Measurements from ENCODE around the gene ACTL7A.

ACTL7A gene

DNA sequence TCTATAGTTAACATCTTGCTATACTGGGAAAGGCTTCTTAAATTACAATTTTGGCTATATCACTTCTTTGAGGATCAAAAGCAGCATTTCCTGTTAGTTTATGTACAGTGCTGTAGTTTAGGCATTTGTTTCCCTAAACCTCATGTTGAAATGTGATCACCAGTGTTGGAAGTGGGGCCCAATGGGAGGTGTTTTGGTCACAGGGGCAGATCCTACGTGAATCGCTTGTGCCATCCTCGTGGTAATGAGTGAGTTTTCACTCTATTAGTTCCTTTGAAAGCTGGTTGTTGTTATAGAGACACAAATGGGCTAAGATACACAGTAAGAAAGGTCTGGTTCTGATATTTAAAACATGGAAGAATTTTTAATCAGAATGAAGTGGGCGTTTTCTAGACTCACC is 5.8 kb downstream of the ACTL7A start:
- TF ChIP-seq, protein P1, sequence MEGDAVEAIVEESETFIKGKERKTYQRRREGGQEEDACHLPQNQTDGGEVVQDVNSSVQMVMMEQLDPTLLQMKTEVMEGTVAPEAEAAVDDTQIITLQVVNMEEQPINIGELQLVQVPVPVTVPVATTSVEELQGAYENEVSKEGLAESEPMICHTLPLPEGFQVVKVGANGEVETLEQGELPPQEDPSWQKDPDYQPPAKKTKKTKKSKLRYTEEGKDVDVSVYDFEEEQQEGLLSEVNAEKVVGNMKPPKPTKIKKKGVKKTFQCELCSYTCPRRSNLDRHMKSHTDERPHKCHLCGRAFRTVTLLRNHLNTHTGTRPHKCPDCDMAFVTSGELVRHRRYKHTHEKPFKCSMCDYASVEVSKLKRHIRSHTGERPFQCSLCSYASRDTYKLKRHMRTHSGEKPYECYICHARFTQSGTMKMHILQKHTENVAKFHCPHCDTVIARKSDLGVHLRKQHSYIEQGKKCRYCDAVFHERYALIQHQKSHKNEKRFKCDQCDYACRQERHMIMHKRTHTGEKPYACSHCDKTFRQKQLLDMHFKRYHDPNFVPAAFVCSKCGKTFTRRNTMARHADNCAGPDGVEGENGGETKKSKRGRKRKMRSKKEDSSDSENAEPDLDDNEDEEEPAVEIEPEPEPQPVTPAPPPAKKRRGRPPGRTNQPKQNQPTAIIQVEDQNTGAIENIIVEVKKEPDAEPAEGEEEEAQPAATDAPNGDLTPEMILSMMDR (IDR thresholded peaks at IDR 0.05; ENCODE audit: low read depth, low read length): no peak
- H3K4me3 ChIP-seq (ENCODE audit: low read depth, low read length): no peak overlapping the region
- DNase-seq (ENCODE audit: low read depth, low spot score): no peak
- in situ Hi-C loops (cut with HindIII; ENCODE audit: low sequenced_read_pairs): no loop called here

DNA sequence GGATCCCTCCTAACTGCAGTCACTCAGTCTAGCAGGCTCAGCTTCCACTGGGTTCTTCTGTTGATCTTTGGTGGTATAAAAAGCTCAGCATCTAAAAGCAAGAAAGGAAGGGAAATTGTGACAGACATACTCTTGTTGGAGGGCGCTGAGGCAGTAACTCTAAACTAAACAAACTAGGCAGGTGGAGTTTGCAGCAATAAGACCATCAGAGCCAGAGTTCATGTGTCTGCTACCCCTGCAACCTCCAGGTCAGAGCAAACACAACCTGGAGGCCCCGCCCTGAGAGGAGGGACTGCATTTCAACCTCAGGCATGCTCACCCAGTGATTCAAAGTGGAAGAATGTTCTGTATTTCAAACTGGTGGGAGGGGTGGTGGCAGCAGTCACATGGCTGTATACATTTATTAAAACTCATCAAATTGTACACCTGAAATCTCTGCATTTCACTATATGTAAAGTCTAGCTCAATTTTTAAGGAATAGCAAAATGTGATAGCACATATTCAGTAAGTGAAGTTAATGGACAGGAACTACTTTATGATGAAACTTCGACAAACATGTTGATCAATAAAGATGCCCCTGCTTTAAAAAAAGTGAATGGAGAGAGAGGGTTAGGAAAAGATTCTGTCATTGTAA is 7.1 kb downstream of the ACTL7A start:
- no peak overlapping the region for H3K4me3 ChIP-seq (ENCODE audit: low read depth, low read length)
- in situ Hi-C loops (cut with HindIII; ENCODE audit: low sequenced_read_pairs): no loop called here
- TF ChIP-seq, protein P1 (IDR thresholded peaks at IDR 0.05; ENCODE audit: low read depth, low read length): no peak
- DNase-seq (ENCODE audit: low read depth, low spot score): peak; percentile 54

DNA sequence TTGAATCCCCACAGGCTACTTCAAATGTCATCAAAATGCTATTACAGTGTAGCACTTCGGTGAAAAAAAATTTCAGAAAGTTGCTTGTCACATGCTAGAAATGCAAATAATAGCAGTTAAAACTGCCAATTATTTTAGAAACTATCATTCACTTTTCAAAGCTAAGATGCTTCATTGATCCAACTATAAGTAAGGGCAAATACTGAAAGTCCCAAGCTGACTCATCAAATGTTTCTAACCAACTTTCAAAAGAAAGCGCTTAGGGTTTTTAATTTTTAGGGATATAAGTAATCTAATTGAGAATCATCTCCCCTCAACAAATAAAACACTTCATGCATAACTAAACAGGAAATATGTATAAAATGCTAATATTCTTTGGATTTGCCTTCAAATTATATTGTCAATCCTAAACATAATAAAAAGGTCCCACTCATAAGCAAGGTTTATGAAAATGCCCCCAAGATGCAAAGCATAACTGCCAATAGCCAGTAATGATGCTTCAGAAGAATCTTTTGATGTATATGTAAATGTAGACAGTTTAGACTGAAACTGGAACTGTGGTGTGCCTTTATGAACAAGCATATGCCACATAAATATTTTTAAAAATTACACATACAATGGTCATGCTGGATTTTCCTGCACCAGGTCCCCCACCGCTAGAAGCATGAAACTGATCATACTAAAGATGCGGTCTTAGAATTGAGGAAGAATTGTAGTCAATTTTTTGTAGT is 12.2 kb downstream of the ACTL7A start:
- in situ Hi-C loops (cut with HindIII; ENCODE audit: low sequenced_read_pairs): no loop called here
- TF ChIP-seq, protein P1 (IDR thresholded peaks at IDR 0.05; ENCODE audit: low read depth, low read length): no peak
- no peak overlapping the region for H3K4me3 ChIP-seq (ENCODE audit: low read depth, low read length)
- DNase-seq (ENCODE audit: low read depth, low spot score): no peak

DNA sequence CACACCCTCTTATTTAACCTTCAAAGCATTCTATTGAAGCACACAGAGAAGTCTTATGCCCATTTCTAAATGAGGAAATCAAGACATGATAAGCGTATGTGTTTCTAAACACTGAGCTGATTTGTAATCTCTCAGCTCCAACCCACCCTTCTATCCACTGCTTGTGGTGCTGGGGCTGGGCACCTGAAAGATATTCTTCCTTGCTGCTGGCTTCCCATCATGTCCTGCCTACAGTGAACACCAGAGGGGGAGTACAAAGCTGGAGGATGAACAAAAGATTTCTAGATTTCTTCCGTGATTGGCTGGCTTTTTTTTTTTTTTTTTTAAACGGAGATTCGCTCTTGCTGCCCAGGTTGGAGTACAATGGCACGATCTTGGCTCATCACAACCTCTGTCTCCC is 14.4 kb downstream of the ACTL7A start:
- TF ChIP-seq, protein P1 (IDR thresholded peaks at IDR 0.05; ENCODE audit: low read depth, low read length): no peak
- in situ Hi-C loops (cut with HindIII; ENCODE audit: low sequenced_read_pairs): no loop called here
- no peak for DNase-seq (ENCODE audit: low read depth, low spot score)
- no peak overlapping the region for H3K4me3 ChIP-seq (ENCODE audit: low read depth, low read length)

DNA sequence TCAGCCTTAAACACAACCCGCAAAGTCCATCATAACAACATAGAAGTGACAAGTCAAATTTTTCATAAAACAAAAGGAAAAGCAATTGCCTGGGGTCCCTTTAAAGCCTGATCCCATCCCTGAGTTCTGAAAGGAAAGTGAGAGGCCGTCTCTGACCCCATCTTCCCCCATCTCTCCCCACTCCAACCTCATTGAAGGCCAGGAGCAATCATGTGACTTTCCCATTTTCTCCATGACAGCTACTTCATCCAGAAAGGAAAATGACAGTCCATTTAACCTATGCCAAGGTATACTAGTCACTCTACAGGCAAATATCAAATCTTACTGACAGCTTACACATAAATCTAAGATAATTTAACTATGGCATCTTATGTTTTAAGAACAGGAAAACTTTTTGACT is 15.5 kb downstream of the ACTL7A start:
- DNase-seq (ENCODE audit: low read depth, low spot score): no peak
- H3K4me3 ChIP-seq (ENCODE audit: low read depth, low read length): no peak overlapping the region
- TF ChIP-seq, protein P1 (IDR thresholded peaks at IDR 0.05; ENCODE audit: low read depth, low read length): no peak
- in situ Hi-C loops (cut with HindIII; ENCODE audit: low sequenced_read_pairs): no loop called here

DNA sequence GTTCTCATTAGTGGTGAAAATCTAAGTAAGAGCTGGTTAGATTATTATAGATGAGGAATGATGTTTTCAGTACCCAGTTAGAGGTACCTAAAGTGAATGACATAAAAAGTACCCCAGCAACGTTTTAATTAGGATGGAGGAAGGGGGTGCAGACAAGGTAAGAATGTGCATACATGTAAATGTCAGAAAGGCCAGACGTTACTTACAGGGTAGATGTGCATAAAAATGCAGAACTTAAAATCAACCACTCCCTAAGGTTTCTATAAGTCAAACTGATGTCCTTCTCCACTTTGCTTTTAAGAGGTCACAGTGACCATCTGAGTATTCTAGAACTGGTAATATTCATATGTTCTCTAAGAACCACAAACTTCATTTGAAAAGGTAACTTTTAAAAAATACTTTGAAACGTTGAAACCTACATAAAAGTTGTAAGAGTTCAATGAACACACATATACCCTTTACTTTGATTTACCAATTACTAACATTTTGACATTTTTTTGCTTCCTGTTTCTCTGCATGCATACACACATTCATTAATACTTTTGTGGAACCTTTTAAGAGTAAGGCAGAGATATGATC is 18.8 kb downstream of the ACTL7A start:
- TF ChIP-seq, protein P1 (IDR thresholded peaks at IDR 0.05; ENCODE audit: low read depth, low read length): no peak
- H3K4me3 ChIP-seq (ENCODE audit: low read depth, low read length): no peak overlapping the region
- DNase-seq (ENCODE audit: low read depth, low spot score): no peak
- in situ Hi-C loops (cut with HindIII; ENCODE audit: low sequenced_read_pairs): no loop called here
